ENCODE data around the gene PAPOLA.

PAPOLA gene

DNA sequence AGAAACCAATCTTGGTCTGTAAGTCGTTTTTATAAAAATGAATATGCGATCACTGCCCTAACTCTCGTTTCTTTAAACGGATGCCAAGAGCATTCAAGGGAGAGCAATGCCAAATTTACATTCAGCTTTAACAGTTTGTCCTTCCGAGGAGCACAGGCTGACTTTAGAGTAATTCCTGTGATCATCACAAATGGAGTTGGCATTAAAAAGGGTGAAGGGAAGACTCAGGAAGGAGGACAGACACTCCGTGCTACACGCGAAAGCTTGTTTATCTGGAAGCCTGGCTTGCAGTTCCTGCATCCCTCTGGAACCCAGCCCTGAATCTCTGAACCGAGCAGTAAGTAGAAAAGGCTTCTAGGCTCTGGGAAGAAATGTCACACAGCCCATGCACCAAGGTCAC is 78.4 kb downstream of the PAPOLA start:
- DNase-seq: no peak
- TF ChIP-seq EZH2phosphoT487 (IDR thresholded peaks at IDR 0.05; ENCODE audit: low read length) (no peak), EZH2 (optimal IDR thresholded peaks at IDR 0.05; ENCODE audit: low read depth, low read length) (no peak)
- TF ChIP-seq, protein P1, sequence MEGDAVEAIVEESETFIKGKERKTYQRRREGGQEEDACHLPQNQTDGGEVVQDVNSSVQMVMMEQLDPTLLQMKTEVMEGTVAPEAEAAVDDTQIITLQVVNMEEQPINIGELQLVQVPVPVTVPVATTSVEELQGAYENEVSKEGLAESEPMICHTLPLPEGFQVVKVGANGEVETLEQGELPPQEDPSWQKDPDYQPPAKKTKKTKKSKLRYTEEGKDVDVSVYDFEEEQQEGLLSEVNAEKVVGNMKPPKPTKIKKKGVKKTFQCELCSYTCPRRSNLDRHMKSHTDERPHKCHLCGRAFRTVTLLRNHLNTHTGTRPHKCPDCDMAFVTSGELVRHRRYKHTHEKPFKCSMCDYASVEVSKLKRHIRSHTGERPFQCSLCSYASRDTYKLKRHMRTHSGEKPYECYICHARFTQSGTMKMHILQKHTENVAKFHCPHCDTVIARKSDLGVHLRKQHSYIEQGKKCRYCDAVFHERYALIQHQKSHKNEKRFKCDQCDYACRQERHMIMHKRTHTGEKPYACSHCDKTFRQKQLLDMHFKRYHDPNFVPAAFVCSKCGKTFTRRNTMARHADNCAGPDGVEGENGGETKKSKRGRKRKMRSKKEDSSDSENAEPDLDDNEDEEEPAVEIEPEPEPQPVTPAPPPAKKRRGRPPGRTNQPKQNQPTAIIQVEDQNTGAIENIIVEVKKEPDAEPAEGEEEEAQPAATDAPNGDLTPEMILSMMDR (IDR thresholded peaks at IDR 0.05; ENCODE audit: low read length): no peak
- H3K27me3 ChIP-seq (replicated peaks; ENCODE audit: insufficient read depth, low read length): no peaks in the 10 kb centered on the region
- no peaks in the 10 kb centered on the region for H3K36me3 ChIP-seq (replicated peaks; ENCODE audit: insufficient read depth, low read length)
- H4K20me1 ChIP-seq (ENCODE audit: insufficient read depth, low read length): no peaks in the 10 kb centered on the region
- no peak overlapping the region for H3K4me2 ChIP-seq (ENCODE audit: low read depth, low read length)
- H3K9me2 ChIP-seq (replicated peaks; ENCODE audit: insufficient read depth, low read length): no peaks in the 10 kb centered on the region
- no peak overlapping the region for H3K27ac ChIP-seq (ENCODE audit: low read length)
- H2AFZ ChIP-seq (ENCODE audit: low read length): no peak overlapping the region
- no peak overlapping the region for H3K9ac ChIP-seq (ENCODE audit: low read length)
- H3K4me1 ChIP-seq (ENCODE audit: low read length): no peaks in the 10 kb centered on the region
- H3K4me3 ChIP-seq (ENCODE audit: low read length): no peak overlapping the region
- no peaks in the 10 kb centered on the region for H3K79me2 ChIP-seq (ENCODE audit: low read length)
- no peaks in the 10 kb centered on the region for H3F3A ChIP-seq (ENCODE audit: insufficient read depth, low read length)
- H3K9me3 ChIP-seq (replicated peaks; ENCODE audit: insufficient read depth, low read length): no peaks in the 10 kb centered on the region

DNA sequence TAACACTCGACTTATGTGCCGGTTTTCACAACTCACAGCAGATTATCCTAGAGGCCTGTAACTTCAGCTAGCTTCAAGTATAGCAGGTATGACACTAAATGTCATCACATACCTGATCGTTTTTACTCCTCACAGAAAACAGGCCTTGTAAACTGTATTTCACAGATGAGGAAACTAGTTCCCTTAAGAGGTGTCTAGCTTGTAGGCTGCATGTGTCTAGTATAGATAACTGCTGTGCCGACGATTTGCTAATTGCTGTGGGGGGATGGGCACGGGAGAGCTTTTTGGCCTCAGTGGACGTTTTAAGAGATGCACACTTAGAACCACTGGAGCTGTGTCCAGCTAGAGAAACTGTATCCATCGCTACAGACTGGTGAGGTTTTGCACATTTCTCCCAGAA is 78.8 kb downstream of the PAPOLA start:
- no peaks in the 10 kb centered on the region for H3K9me2 ChIP-seq (replicated peaks; ENCODE audit: insufficient read depth, low read length)
- H3K4me2 ChIP-seq (ENCODE audit: low read depth, low read length): no peak overlapping the region
- no peaks in the 10 kb centered on the region for H3K4me1 ChIP-seq (ENCODE audit: low read length)
- no peaks in the 10 kb centered on the region for H3K36me3 ChIP-seq (replicated peaks; ENCODE audit: insufficient read depth, low read length)
- DNase-seq: no peak
- TF ChIP-seq EZH2 (optimal IDR thresholded peaks at IDR 0.05; ENCODE audit: low read depth, low read length) (no peak), EZH2phosphoT487 (IDR thresholded peaks at IDR 0.05; ENCODE audit: low read length) (no peak)
- H3K9ac ChIP-seq (ENCODE audit: low read length): no peak overlapping the region
- no peaks in the 10 kb centered on the region for H3K79me2 ChIP-seq (ENCODE audit: low read length)
- no peaks in the 10 kb centered on the region for H4K20me1 ChIP-seq (ENCODE audit: insufficient read depth, low read length)
- H2AFZ ChIP-seq (ENCODE audit: low read length): no peak overlapping the region
- no peaks in the 10 kb centered on the region for H3K9me3 ChIP-seq (replicated peaks; ENCODE audit: insufficient read depth, low read length)
- H3K4me3 ChIP-seq (ENCODE audit: low read length): no peak overlapping the region
- no peaks in the 10 kb centered on the region for H3K27me3 ChIP-seq (replicated peaks; ENCODE audit: insufficient read depth, low read length)
- H3F3A ChIP-seq (ENCODE audit: insufficient read depth, low read length): no peaks in the 10 kb centered on the region
- H3K27ac ChIP-seq (ENCODE audit: low read length): no peak overlapping the region

DNA sequence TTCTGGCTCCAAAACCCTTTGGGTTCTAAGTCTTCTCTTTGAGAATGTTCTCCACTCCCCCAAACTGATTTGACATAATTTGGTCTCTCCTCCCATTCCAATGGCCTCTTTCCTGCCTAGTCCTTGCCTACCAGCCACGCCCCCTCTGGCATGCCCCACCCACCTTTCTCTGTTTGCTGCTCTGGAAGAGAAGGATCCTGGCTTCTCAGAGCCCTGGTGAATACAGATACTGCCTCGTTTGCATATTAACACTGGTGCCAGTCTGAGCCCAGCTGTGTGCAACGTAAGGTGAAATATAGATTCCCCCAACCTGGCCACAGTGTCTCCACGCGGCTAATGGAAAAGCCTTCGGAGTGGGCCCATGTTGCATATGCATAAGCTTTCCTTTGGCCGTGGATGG is 79.7 kb downstream of the PAPOLA start:
- Histone ChIP-seq H3K4me3 (ENCODE audit: low read length) (no peak overlapping the region), H3K9ac (ENCODE audit: low read length) (no peak overlapping the region), H2AFZ (ENCODE audit: low read length) (no peak overlapping the region), H4K20me1 (ENCODE audit: insufficient read depth, low read length) (no peaks in the 10 kb centered on the region), H3K9me3 (replicated peaks; ENCODE audit: insufficient read depth, low read length) (no peaks in the 10 kb centered on the region), H3K4me1 (ENCODE audit: low read length) (no peaks in the 10 kb centered on the region), H3K4me2 (ENCODE audit: low read depth, low read length) (no peak overlapping the region), H3K36me3 (replicated peaks; ENCODE audit: insufficient read depth, low read length) (no peaks in the 10 kb centered on the region), H3K9me2 (replicated peaks; ENCODE audit: insufficient read depth, low read length) (no peaks in the 10 kb centered on the region), H3F3A (ENCODE audit: insufficient read depth, low read length) (no peaks in the 10 kb centered on the region), H3K79me2 (ENCODE audit: low read length) (no peaks in the 10 kb centered on the region), H3K27ac (ENCODE audit: low read length) (no peak overlapping the region), H3K27me3 (replicated peaks; ENCODE audit: insufficient read depth, low read length) (no peaks in the 10 kb centered on the region)
- no peak for TF ChIP-seq EZH2phosphoT487 (IDR thresholded peaks at IDR 0.05; ENCODE audit: low read length)
- TF ChIP-seq EZH2 (optimal IDR thresholded peaks at IDR 0.05; ENCODE audit: low read depth, low read length): no peak
- TF ChIP-seq, protein P1 (IDR thresholded peaks at IDR 0.05; ENCODE audit: low read length): no peak
- no peak for DNase-seq

DNA sequence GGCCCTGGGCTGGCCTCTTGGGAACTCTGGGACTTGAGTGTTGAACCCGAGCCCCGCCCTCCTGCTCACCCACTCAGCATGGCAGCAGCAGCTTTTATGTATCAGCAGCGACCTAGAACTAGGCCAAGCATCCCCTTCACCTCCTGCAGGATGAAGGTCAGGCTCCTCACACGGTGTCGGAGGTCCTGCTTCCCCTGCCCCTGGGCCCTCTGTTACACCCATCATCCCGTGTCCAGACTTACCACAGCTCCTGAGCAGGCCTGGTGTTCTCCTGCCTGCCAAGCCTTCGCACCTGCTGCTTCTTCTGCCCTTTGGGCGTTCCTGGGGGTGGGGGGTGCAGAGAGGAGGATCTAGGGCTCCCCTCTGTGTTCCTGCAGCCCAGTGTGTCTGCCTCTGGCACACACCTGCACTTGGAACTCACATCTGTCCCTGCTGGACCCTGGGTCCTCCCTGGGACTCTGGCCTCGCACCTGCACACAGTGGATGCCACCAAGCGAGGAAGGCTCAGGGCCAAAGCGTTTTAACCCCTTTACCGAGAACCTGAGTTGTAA is 80.3 kb downstream of the PAPOLA start:
- H3K4me2 ChIP-seq (ENCODE audit: low read depth, low read length): no peak overlapping the region
- H3K36me3 ChIP-seq (replicated peaks; ENCODE audit: insufficient read depth, low read length): no peaks in the 10 kb centered on the region
- no peak overlapping the region for H2AFZ ChIP-seq (ENCODE audit: low read length)
- DNase-seq: no peak
- no peak overlapping the region for H3K9ac ChIP-seq (ENCODE audit: low read length)
- H3K4me3 ChIP-seq (ENCODE audit: low read length): no peak overlapping the region
- H3K4me1 ChIP-seq (ENCODE audit: low read length): no peaks in the 10 kb centered on the region
- H3K9me2 ChIP-seq (replicated peaks; ENCODE audit: insufficient read depth, low read length): no peaks in the 10 kb centered on the region
- H3F3A ChIP-seq (ENCODE audit: insufficient read depth, low read length): no peaks in the 10 kb centered on the region
- H3K27ac ChIP-seq (ENCODE audit: low read length): no peak overlapping the region
- no peaks in the 10 kb centered on the region for H3K27me3 ChIP-seq (replicated peaks; ENCODE audit: insufficient read depth, low read length)
- H3K9me3 ChIP-seq (replicated peaks; ENCODE audit: insufficient read depth, low read length): no peaks in the 10 kb centered on the region
- H4K20me1 ChIP-seq (ENCODE audit: insufficient read depth, low read length): no peaks in the 10 kb centered on the region
- no peaks in the 10 kb centered on the region for H3K79me2 ChIP-seq (ENCODE audit: low read length)
- no peak for TF ChIP-seq EZH2 (optimal IDR thresholded peaks at IDR 0.05; ENCODE audit: low read depth, low read length)
- TF ChIP-seq, protein P1 (IDR thresholded peaks at IDR 0.05; ENCODE audit: low read length): no peak
- no peak for TF ChIP-seq EZH2phosphoT487 (IDR thresholded peaks at IDR 0.05; ENCODE audit: low read length)
